IMR-90 (cell line): ENCODE data around the gene RSBN1L. TPM values are rescaled to one million over a fixed set of nuclear protein-coding genes. Genes with fewer than 3 reads are reported as not detected.

Experiments used
- ATAC-seq: fragments of 200-7000 bp; cut with Tn5 transposase; 2 replicates; pipeline ENCODE4 v1.9.1; 2020; ENCODE audit warnings: low read depth, mild to moderate bottlenecking, moderate library complexity
- BruUV-seq: library from RNA; stranded (reverse); fragments of 400-500 nt; replicated peaks from 2 replicates; lab custom pipeline; 2021; lab: Mats Ljungman, UMichigan
- CTCF ChIA-PET: fragments of 300-600 bp; formaldehyde crosslinking; extraction: SDS; loops from one replicate; lab custom pipeline; 2021; ENCODE audit warnings: antibody characterized with exemption; lab: Yijun Ruan, JAX
- POLR2A ChIA-PET: fragments of 300-600 bp; sonication (Branson Sonifier 250); formaldehyde crosslinking; loops from one replicate; lab custom pipeline; 2022; ENCODE audit warnings: antibody characterized with exemption; ENCODE audit not compliant: unreplicated experiment; lab: Charles Lee
- DNase-seq: peaks from one replicate; pipeline ENCODE4 v3.0.0; 2013
- H2AFZ ChIP-seq: replicated peaks from 2 replicates; pipeline ENCODE3; 2013; ENCODE audit warnings: low read length, mild to moderate bottlenecking; ENCODE audit not compliant: poor library complexity
- H2AK5ac ChIP-seq: 2 replicates; pipeline ENCODE4 v1.6.1; 2013; ENCODE audit warnings: low read depth, low read length, inconsistent platforms
- H2AK9ac ChIP-seq: replicated peaks from 2 replicates; pipeline ENCODE3; 2013; ENCODE audit warnings: mild to moderate bottlenecking, low read depth, low read length, moderate library complexity; ENCODE audit not compliant: poor library complexity
- H2BK120ac ChIP-seq: 2 replicates; pipeline ENCODE4 v1.6.1; 2013; ENCODE audit warnings: low read depth, low read length, inconsistent platforms
- H2BK15ac ChIP-seq: 3 replicates; pipeline ENCODE4 v1.6.1; 2013; ENCODE audit warnings: low read depth, low read length, inconsistent platforms
- H2BK20ac ChIP-seq: 2 replicates; pipeline ENCODE4 v1.6.1; 2013; ENCODE audit warnings: low read depth, mild to moderate bottlenecking, inconsistent platforms, low read length, moderate library complexity
- H2BK5ac ChIP-seq: 2 replicates; pipeline ENCODE4 v1.6.1; 2013; ENCODE audit warnings: mild to moderate bottlenecking, low read depth, low read length, inconsistent platforms; ENCODE audit not compliant: poor library complexity, severe bottlenecking
- H3K14ac ChIP-seq: replicated peaks from 2 replicates; pipeline ENCODE4 v1.6.1; 2013; ENCODE audit warnings: low read depth, low read length, inconsistent platforms
- H3K18ac ChIP-seq: 2 replicates; pipeline ENCODE4 v1.6.1; 2013; ENCODE audit warnings: low read depth, low read length, control low read depth
- H3K23ac ChIP-seq: 2 replicates; pipeline ENCODE4 v1.6.1; 2013; ENCODE audit warnings: low read depth, low read length, inconsistent platforms
- H3K27ac ChIP-seq: 2 replicates; pipeline ENCODE4 v1.5.1; 2013; ENCODE audit warnings: mild to moderate bottlenecking, control low read depth, low read length; ENCODE audit not compliant: insufficient read depth
- H3K27me3 ChIP-seq: 2 replicates; pipeline ENCODE4 v1.6.1; 2013; ENCODE audit warnings: low read length; ENCODE audit not compliant: control insufficient read depth, insufficient read depth
- H3K36me3 ChIP-seq: 2 replicates; pipeline ENCODE4 v1.6.1; 2013; ENCODE audit warnings: low read length, mixed read lengths; ENCODE audit not compliant: control insufficient read depth, insufficient read depth
- H3K4ac ChIP-seq: 2 replicates; pipeline ENCODE4 v1.6.1; 2013; ENCODE audit warnings: low read depth, low read length, inconsistent platforms
- H3K4me1 ChIP-seq: 2 replicates; pipeline ENCODE4 v1.6.1; 2013; ENCODE audit warnings: low read length, mixed read lengths; ENCODE audit not compliant: control insufficient read depth, insufficient read depth
- H3K4me2 ChIP-seq: 2 replicates; pipeline ENCODE4 v1.6.1; 2013; ENCODE audit warnings: low read depth, mild to moderate bottlenecking, control low read depth, low read length, moderate library complexity
- H3K4me3 ChIP-seq: 2 replicates; pipeline ENCODE4 v1.5.1; 2013; ENCODE audit warnings: low read depth, mild to moderate bottlenecking, control low read depth, low read length, moderate library complexity; ENCODE audit not compliant: insufficient read depth
- H3K56ac ChIP-seq: 2 replicates; pipeline ENCODE4 v1.6.1; 2013; ENCODE audit warnings: low read length, inconsistent platforms; ENCODE audit not compliant: insufficient read depth; ENCODE audit errors: extremely low read depth
- H3K79me1 ChIP-seq, 2 experiments: 2 replicates each; pipeline ENCODE4 v1.6.1; 2013; ENCODE audit warnings: low read length in 2 of 2, inconsistent platforms in 1 of 2, low read depth in 1 of 2
- H3K9ac ChIP-seq: 2 replicates; pipeline ENCODE4 v1.6.1; 2013; ENCODE audit warnings: low read depth, low read length, control low read depth
- H3K9me1 ChIP-seq: 2 replicates; pipeline ENCODE4 v1.6.1; 2013; ENCODE audit warnings: low read length, inconsistent platforms; ENCODE audit not compliant: insufficient read depth
- H3K9me3 ChIP-seq: 2 replicates; pipeline ENCODE4 v1.6.1; 2013; ENCODE audit warnings: low read length; ENCODE audit not compliant: control insufficient read depth, insufficient read depth
- H4K20me1 ChIP-seq: 2 replicates; pipeline ENCODE4 v1.6.1; 2013; ENCODE audit warnings: low read length, inconsistent platforms; ENCODE audit not compliant: insufficient read depth
- H4K5ac ChIP-seq: 2 replicates; pipeline ENCODE4 v1.6.1; 2013; ENCODE audit warnings: mild to moderate bottlenecking, low read depth, low read length, control low read depth
- H4K8ac ChIP-seq, 2 experiments: 2 replicates each; pipeline ENCODE4 v1.6.1; 2013; ENCODE audit warnings: low read depth in 2 of 2, low read length in 2 of 2, control low read depth in 1 of 2, inconsistent platforms in 1 of 2
- H4K91ac ChIP-seq: 2 replicates; pipeline ENCODE4 v1.6.1; 2013; ENCODE audit warnings: low read depth, low read length, inconsistent platforms; ENCODE audit not compliant: insufficient read depth
- CEBPB ChIP-seq: IDR thresholded peaks from 2 replicates; pipeline ENCODE4 v1.6.1; 2012; ENCODE audit warnings: low read depth, low read length, improper control_type of control experiment
- CHD1 ChIP-seq: IDR thresholded peaks from 2 replicates; pipeline ENCODE4 v1.6.1; 2012; ENCODE audit warnings: low read depth, low read length, improper control_type of control experiment
- CTCF ChIP-seq: conservative IDR thresholded peaks from 2 replicates; pipeline ENCODE4 v1.5.1; 2012; ENCODE audit warnings: mild to moderate bottlenecking, low read depth, low read length, improper control_type of control experiment
- FOS ChIP-seq: fragments of 150-350 bp; IDR thresholded peaks from 2 replicates; pipeline ENCODE4 v1.6.1; 2016; ENCODE audit warnings: low read depth, low read length
- MAZ ChIP-seq: IDR thresholded peaks from 2 replicates; pipeline ENCODE4 v1.6.1; 2012; ENCODE audit warnings: low read depth, mild to moderate bottlenecking, low read length, improper control_type of control experiment, moderate library complexity, borderline replicate concordance
- RAD21 ChIP-seq: IDR thresholded peaks from 2 replicates; pipeline ENCODE4 v1.6.1; 2012; ENCODE audit warnings: low read length, improper control_type of control experiment
- RCOR1 ChIP-seq: IDR thresholded peaks from 2 replicates; pipeline ENCODE4 v1.6.1; 2012; ENCODE audit warnings: mild to moderate bottlenecking, low read length, improper control_type of control experiment; ENCODE audit not compliant: insufficient replicate concordance
- SMC3 ChIP-seq: fragments of 150-350 bp; IDR thresholded peaks from 2 replicates; pipeline ENCODE4 v1.6.1; 2016; ENCODE audit warnings: low read depth, mild to moderate bottlenecking, antibody characterized with exemption, low read length, moderate library complexity
- USF2 ChIP-seq: fragments of 150-350 bp; IDR thresholded peaks from 2 replicates; pipeline ENCODE4 v1.6.1; 2017; ENCODE audit warnings: mild to moderate bottlenecking, antibody characterized with exemption, low read length, low read depth
- WGBS, 2 experiments: methylation state at CpG; one replicate each; pipeline versions ENCODE4 v1.1.5 to v1.1.7; 2013; ENCODE audit warnings: missing lambda C conversion rate in 2 of 2; ENCODE audit not compliant: insufficient read length in 1 of 2; ENCODE audit errors: extremely low coverage in 2 of 2; 5-methylcytosine and 5-hydroxymethylcytosine counted together
- dilution Hi-C: fragments of 300-500 bp; cut with HindIII; formaldehyde crosslinking; loops from one replicate; pipeline ENCODE4 v1.14.3; 2018; ENCODE audit warnings: low sequenced_read_pairs; ENCODE audit not compliant: unreplicated experiment
- in situ Hi-C: fragments of 300-500 bp; cut with MboI; formaldehyde crosslinking; loops from 3 replicates; pipeline ENCODE4 v1.14.3; 2019; ENCODE audit warnings: low sequenced_read_pairs, inconsistent platforms, mixed read lengths
- intact Hi-C: fragments of 100-400 bp; cut with micrococcal nuclease; formaldehyde crosslinking; loops from 2 replicates; pipeline ENCODE4 v1.10.0; 2022
- polyA plus RNA-seq, 3 experiments: library from polyadenylated mRNA; depleted of rRNA; stranded (reverse); fragments of >200 nt; gene quantifications; 2 replicates each; pipeline ENCODE4 v1.2.3, GENCODE V29; 2012; ENCODE audit warnings: low replicate concordance in 1 of 3
- total RNA-seq: library from RNA; depleted of rRNA; stranded (reverse); fragments of >200 nt; gene quantifications from 2 replicates; pipeline ENCODE4 v1.2.3, GENCODE V29; 2012

The RSBN1L gene
- total and polyA plus RNA-seq, 2 of the 4 experiments (the other 2 are of a cell fraction) = 7.8 to 14.7 TPM

GRCh38 chr7:77800730-77801129 is 104.5 kb downstream of the RSBN1L start:
- Histone ChIP-seq H2BK15ac (no peak overlapping the region), H3K9ac (no peak overlapping the region), H2BK20ac (no peak overlapping the region), H3K79me1 (peaks cover 17 to 68% of the 10 kb centered on the region in 2 experiments), H3K4me1 (peaks cover 6% of the 10 kb centered on the region; the same call in 1 of the 2 replicates), H3K23ac (no peak overlapping the region; the same call in 1 of the 2 replicates), H4K20me1 (no peaks in the 10 kb centered on the region), H2AK9ac (no peak overlapping the region), H2AFZ (no peak overlapping the region), H3K9me1 (0 out of 2 replicates have a peak, but pooled peaks cover 2% of the 10 kb centered on the region), H4K5ac (no peak overlapping the region), H3K4ac (no peak overlapping the region), H3K9me3 (no peaks in the 10 kb centered on the region), H3K56ac (no peak overlapping the region), H3K4me3 (no peak overlapping the region), H4K8ac (no peak overlapping the region), H3K27me3 (no peaks in the 10 kb centered on the region), H2BK5ac (no peak overlapping the region), H3K36me3 (no peaks in the 10 kb centered on the region), H4K91ac (no peak overlapping the region), H2AK5ac (no peak overlapping the region), H3K18ac (no peak overlapping the region), H2BK120ac (no peak overlapping the region), H3K4me2 (no peak overlapping the region), H3K27ac (no peak overlapping the region), H3K14ac (no peak overlapping the region)
- no CpG with 5 or more reads among the region's 2 CpGs for WGBS, 2 experiments
- no peak for ATAC-seq
- in situ Hi-C loops (no loop called here), dilution Hi-C loops (no loop called here), intact Hi-C loops (no loop called here)
- BruUV-seq = no TSS peak
- ChIA-PET CTCF (no interaction called here), POLR2A (no interaction called here)
- DNase-seq = no peak
- TF ChIP-seq RCOR1 = no peak
- no peak for TF ChIP-seq FOS
- no peak for TF ChIP-seq RAD21
- no peak for TF ChIP-seq CTCF
- no peak for TF ChIP-seq CHD1
- TF ChIP-seq CEBPB = no peak
- no peak for TF ChIP-seq MAZ
- no peak for TF ChIP-seq USF2
- TF ChIP-seq SMC3 = no peak
